HepG2 (cell line): ENCODE data around the gene PBX2. TPM values are rescaled to one million over a fixed set of nuclear protein-coding genes. Genes with fewer than 3 reads are reported as not detected.

ENCODE experiments used
- EED ChIP-seq: sonication (generic); formaldehyde crosslinking; IDR thresholded peaks from 2 replicates; pipeline ENCODE4 v1.5.0; 2020; ENCODE audit warnings: mild to moderate bottlenecking, missing genetic modification reagents
- EZH2 ChIP-seq: conservative IDR thresholded peaks from 2 replicates; pipeline ENCODE4 v1.6.1; 2012; ENCODE audit warnings: mild to moderate bottlenecking, low read depth, low read length, moderate library complexity
- MAZ ChIP-seq, 2 experiments: sonication (generic) in 1 of 2; formaldehyde crosslinking in 1 of 2; IDR thresholded peaks; 2 replicates each; pipeline versions ENCODE4 v1.5.0 to v1.6.1; 2012 to 2020; ENCODE audit warnings: low read depth in 2 of 2, mild to moderate bottlenecking in 2 of 2, borderline replicate concordance in 1 of 2, improper control_type of control experiment in 1 of 2, low read length in 1 of 2, missing genetic modification reagents in 1 of 2, moderate library complexity in 1 of 2
- NAIF1 ChIP-seq: sonication (generic); formaldehyde crosslinking; IDR thresholded peaks from 2 replicates; pipeline ENCODE4 v1.5.0; 2020; ENCODE audit warnings: mild to moderate bottlenecking, missing genetic modification reagents, borderline replicate concordance
- NFRKB ChIP-seq: fragments of 450-650 bp; IDR thresholded peaks from 2 replicates; pipeline ENCODE4 v1.6.1; 2017
- NKX3-1 ChIP-seq: sonication (generic); formaldehyde crosslinking; IDR thresholded peaks from 2 replicates; pipeline ENCODE4 v1.5.0; 2020; ENCODE audit warnings: missing genetic modification reagents
- NR2F1 ChIP-seq, 2 experiments: fragments of 450-650 bp in 1 of 2; formaldehyde crosslinking in 1 of 2; IDR thresholded peaks; 2 replicates each; pipeline versions ENCODE4 v1.5.0 to v1.6.1; 2016 to 2020; ENCODE audit warnings: mild to moderate bottlenecking in 1 of 2, missing compliant biosample characterization in 1 of 2, missing genetic modification reagents in 1 of 2, moderate library complexity in 1 of 2
- ZNF557 ChIP-seq: sonication (generic); formaldehyde crosslinking; IDR thresholded peaks from 2 replicates; pipeline ENCODE4 v1.4.0; 2020; ENCODE audit warnings: missing genetic modification reagents
- ZNF563 ChIP-seq: sonication (generic); formaldehyde crosslinking; IDR thresholded peaks from 2 replicates; pipeline ENCODE4 v1.8.0; 2022; ENCODE audit warnings: mild to moderate bottlenecking, moderate library complexity, missing genetic modification reagents
- ZNF644 ChIP-seq: IDR thresholded peaks from 2 replicates; pipeline ENCODE4 v1.6.1; 2016; ENCODE audit warnings: low read depth
- polyA plus RNA-seq, 8 experiments: library from polyadenylated mRNA; depleted of rRNA in 3 of 8; stranded (reverse) in 7 of 8; unstranded in 1 of 8; fragments of >200 nt; fragmentation: Illumina TruSeq in 4 of 8; extraction: Trizol in 4 of 8; gene quantifications; 2 replicates each; pipeline versions ENCODE4 v1.2.1 to v1.2.3, GENCODE V29; 2011 to 2016; ENCODE audit warnings: low read depth in 4 of 8, missing spikeins in 1 of 8, mixed read lengths in 1 of 8; ENCODE audit not compliant: insufficient read depth in 1 of 8
- total RNA-seq, 5 experiments: library from RNA; depleted of rRNA; stranded (reverse); fragments of >200 nt; fragmentation: Illumina TruSeq; extraction: Trizol; gene quantifications; 2 replicates each; pipeline ENCODE4 v1.2.3, GENCODE V29; 2016; ENCODE audit warnings: low read depth in 1 of 5
- TF ChIP-seq, protein P1 (sequence below): sonication (generic); formaldehyde crosslinking; IDR thresholded peaks from 2 replicates; pipeline ENCODE4 v1.5.1; 2020; ENCODE audit warnings: missing genetic modification reagents, mild to moderate bottlenecking, borderline replicate concordance
- TF ChIP-seq, protein P2 (sequence below): sonication (generic); formaldehyde crosslinking; conservative IDR thresholded peaks from 2 replicates; pipeline ENCODE4 v1.8.0; 2022; ENCODE audit warnings: mild to moderate bottlenecking, moderate library complexity, missing genetic modification reagents
- TF ChIP-seq, protein P3 (sequence below): sonication (generic); formaldehyde crosslinking; IDR thresholded peaks from 2 replicates; pipeline ENCODE4 v1.9.0; 2021; ENCODE audit warnings: missing genetic modification reagents, borderline replicate concordance
- TF ChIP-seq, protein P4 (sequence below): sonication (generic); formaldehyde crosslinking; IDR thresholded peaks from 2 replicates; pipeline ENCODE4 v1.4.0; 2020; ENCODE audit warnings: missing genetic modification reagents, borderline replicate concordance
- TF ChIP-seq, protein P5 (sequence below): sonication (generic); formaldehyde crosslinking; IDR thresholded peaks from 2 replicates; pipeline ENCODE4 v1.4.0; 2020; ENCODE audit warnings: missing genetic modification reagents

PBX2 gene
- total and polyA plus RNA-seq, 2 of the 13 experiments (the other 11 are each of a cell fraction or from before 2014, with no cell fraction given): 42.3 to 77.8 TPM

DNA sequence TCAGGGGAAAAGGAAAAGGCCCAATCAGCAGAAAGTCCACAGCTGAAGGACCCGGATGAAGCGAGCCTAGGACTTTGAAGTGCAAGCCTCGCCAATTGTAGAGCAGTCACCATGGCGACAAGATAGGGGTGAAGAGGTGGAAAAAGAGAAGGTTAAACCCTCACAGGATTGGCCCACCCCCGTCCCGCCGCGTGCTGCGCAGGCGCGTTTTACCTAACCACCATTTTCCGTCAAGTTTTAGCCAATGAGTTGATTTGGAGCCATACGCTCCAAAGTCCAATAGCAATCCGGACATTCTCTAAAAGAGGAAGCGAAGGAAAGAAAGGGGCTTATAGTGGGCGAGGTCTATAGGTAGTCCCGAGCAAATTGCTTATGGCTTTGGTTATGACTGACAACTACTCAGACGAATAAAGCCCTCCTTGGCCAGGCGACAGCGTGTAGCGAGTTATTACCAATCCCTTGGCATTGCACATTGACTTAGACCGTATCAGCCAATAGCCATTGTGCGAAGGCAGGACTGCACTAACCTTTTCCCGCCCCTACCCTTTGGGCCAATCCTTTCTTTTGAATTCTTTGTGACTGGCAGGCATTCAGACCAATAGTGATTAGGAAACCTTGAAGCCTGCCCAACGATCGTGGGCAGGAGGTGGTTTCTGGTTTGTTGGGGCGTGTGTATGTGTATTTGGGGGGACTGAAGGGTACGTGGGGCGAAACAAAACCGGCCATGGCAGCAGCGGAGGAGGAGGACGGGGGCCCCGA is 12.0 kb downstream of the PBX2 start, which contains the start of gene RNF5 (continued):
- TF ChIP-seq, protein P1, sequence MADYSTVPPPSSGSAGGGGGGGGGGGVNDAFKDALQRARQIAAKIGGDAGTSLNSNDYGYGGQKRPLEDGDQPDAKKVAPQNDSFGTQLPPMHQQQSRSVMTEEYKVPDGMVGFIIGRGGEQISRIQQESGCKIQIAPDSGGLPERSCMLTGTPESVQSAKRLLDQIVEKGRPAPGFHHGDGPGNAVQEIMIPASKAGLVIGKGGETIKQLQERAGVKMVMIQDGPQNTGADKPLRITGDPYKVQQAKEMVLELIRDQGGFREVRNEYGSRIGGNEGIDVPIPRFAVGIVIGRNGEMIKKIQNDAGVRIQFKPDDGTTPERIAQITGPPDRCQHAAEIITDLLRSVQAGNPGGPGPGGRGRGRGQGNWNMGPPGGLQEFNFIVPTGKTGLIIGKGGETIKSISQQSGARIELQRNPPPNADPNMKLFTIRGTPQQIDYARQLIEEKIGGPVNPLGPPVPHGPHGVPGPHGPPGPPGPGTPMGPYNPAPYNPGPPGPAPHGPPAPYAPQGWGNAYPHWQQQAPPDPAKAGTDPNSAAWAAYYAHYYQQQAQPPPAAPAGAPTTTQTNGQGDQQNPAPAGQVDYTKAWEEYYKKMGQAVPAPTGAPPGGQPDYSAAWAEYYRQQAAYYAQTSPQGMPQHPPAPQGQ: no peak
- TF ChIP-seq NR2F1 (CRISPR knock-in tag; IDR thresholded peaks at IDR 0.05) (no peak), NAIF1 (CRISPR knock-in tag) (no peak), NFRKB (no peak), MAZ (IDR thresholded peaks at IDR 0.05; ENCODE audit: borderline replicate concordance, low read depth, low read length) (no peak), MAZ (CRISPR knock-in tag; IDR thresholded peaks at IDR 0.05; ENCODE audit: low read depth) (peak; percentile 81), NKX3-1 (no peak), ZNF563 (no peak; the same call in 1 of the 2 replicates), ZNF644 (CRISPR knock-in tag) (peak; percentile 21; the same call in 1 of the 2 replicates), EED (CRISPR knock-in tag) (peak; percentile 46; the same call in 1 of the 2 replicates), EZH2 (no peak), ZNF557 (no peak)
- TF ChIP-seq, protein P2, sequence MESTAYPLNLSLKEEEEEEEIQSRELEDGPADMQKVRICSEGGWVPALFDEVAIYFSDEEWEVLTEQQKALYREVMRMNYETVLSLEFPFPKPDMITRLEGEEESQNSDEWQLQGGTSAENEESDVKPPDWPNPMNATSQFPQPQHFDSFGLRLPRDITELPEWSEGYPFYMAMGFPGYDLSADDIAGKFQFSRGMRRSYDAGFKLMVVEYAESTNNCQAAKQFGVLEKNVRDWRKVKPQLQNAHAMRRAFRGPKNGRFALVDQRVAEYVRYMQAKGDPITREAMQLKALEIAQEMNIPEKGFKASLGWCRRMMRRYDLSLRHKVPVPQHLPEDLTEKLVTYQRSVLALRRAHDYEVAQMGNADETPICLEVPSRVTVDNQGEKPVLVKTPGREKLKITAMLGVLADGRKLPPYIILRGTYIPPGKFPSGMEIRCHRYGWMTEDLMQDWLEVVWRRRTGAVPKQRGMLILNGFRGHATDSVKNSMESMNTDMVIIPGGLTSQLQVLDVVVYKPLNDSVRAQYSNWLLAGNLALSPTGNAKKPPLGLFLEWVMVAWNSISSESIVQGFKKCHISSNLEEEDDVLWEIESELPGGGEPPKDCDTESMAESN (CRISPR knock-in tag): no peak; the same call in 1 of the 2 replicates
- TF ChIP-seq, protein P3, sequence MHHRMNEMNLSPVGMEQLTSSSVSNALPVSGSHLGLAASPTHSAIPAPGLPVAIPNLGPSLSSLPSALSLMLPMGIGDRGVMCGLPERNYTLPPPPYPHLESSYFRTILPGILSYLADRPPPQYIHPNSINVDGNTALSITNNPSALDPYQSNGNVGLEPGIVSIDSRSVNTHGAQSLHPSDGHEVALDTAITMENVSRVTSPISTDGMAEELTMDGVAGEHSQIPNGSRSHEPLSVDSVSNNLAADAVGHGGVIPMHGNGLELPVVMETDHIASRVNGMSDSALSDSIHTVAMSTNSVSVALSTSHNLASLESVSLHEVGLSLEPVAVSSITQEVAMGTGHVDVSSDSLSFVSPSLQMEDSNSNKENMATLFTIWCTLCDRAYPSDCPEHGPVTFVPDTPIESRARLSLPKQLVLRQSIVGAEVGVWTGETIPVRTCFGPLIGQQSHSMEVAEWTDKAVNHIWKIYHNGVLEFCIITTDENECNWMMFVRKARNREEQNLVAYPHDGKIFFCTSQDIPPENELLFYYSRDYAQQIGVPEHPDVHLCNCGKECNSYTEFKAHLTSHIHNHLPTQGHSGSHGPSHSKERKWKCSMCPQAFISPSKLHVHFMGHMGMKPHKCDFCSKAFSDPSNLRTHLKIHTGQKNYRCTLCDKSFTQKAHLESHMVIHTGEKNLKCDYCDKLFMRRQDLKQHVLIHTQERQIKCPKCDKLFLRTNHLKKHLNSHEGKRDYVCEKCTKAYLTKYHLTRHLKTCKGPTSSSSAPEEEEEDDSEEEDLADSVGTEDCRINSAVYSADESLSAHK: no peak
- TF ChIP-seq, protein P4, sequence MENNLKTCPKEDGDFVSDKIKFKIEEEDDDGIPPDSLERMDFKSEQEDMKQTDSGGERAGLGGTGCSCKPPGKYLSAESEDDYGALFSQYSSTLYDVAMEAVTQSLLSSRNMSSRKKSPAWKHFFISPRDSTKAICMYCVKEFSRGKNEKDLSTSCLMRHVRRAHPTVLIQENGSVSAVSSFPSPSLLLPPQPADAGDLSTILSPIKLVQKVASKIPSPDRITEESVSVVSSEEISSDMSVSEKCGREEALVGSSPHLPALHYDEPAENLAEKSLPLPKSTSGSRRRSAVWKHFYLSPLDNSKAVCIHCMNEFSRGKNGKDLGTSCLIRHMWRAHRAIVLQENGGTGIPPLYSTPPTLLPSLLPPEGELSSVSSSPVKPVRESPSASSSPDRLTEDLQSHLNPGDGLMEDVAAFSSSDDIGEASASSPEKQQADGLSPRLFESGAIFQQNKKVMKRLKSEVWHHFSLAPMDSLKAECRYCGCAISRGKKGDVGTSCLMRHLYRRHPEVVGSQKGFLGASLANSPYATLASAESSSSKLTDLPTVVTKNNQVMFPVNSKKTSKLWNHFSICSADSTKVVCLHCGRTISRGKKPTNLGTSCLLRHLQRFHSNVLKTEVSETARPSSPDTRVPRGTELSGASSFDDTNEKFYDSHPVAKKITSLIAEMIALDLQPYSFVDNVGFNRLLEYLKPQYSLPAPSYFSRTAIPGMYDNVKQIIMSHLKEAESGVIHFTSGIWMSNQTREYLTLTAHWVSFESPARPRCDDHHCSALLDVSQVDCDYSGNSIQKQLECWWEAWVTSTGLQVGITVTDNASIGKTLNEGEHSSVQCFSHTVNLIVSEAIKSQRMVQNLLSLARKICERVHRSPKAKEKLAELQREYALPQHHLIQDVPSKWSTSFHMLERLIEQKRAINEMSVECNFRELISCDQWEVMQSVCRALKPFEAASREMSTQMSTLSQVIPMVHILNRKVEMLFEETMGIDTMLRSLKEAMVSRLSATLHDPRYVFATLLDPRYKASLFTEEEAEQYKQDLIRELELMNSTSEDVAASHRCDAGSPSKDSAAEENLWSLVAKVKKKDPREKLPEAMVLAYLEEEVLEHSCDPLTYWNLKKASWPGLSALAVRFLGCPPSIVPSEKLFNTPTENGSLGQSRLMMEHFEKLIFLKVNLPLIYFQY (CRISPR knock-in tag): 0 out of 2 replicates have a peak, but pooled peaks have one; percentile 13
- TF ChIP-seq, protein P5, sequence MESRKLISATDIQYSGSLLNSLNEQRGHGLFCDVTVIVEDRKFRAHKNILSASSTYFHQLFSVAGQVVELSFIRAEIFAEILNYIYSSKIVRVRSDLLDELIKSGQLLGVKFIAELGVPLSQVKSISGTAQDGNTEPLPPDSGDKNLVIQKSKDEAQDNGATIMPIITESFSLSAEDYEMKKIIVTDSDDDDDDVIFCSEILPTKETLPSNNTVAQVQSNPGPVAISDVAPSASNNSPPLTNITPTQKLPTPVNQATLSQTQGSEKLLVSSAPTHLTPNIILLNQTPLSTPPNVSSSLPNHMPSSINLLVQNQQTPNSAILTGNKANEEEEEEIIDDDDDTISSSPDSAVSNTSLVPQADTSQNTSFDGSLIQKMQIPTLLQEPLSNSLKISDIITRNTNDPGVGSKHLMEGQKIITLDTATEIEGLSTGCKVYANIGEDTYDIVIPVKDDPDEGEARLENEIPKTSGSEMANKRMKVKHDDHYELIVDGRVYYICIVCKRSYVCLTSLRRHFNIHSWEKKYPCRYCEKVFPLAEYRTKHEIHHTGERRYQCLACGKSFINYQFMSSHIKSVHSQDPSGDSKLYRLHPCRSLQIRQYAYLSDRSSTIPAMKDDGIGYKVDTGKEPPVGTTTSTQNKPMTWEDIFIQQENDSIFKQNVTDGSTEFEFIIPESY (CRISPR knock-in tag): no peak
